Type B pancreatic cell (in vitro differentiated cells): ENCODE measurements around the gene SHF. TPM values are rescaled to one million over a fixed set of nuclear protein-coding genes. Genes with fewer than 3 reads are reported as not detected.

Source experiments
- DNase-seq: peaks from one replicate; pipeline ENCODE4 v3.0.0; 2021; ENCODE audit warnings: mixed read lengths; ENCODE audit not compliant: unreplicated experiment; ENCODE audit errors: extremely low spot score
- H3K27ac Mint-ChIP-seq: 2 replicates; pipeline ENCODE4 v1.8.0; 2021; ENCODE audit warnings: mild to moderate bottlenecking, mixed read lengths
- H3K27me3 Mint-ChIP-seq: 2 replicates; pipeline ENCODE4 v1.8.0; 2021; ENCODE audit warnings: mixed read lengths
- H3K36me3 Mint-ChIP-seq: 2 replicates; pipeline ENCODE4 v1.8.0; 2021; ENCODE audit warnings: mixed read lengths
- H3K4me1 Mint-ChIP-seq: one replicate; pipeline ENCODE4 v1.8.0; 2021; ENCODE audit warnings: mixed read lengths; ENCODE audit not compliant: unreplicated experiment
- H3K4me3 Mint-ChIP-seq: 2 replicates; pipeline ENCODE4 v1.8.0; 2021; ENCODE audit warnings: mild to moderate bottlenecking, mixed read lengths
- H3K9me3 Mint-ChIP-seq: 2 replicates; pipeline ENCODE4 v1.8.0; 2021; ENCODE audit warnings: mixed read lengths
- total RNA-seq: library from RNA; stranded (reverse); gene quantifications from 2 replicates; pipeline ENCODE4 v1.2.1, GENCODE V29; 2021; ENCODE audit warnings: low replicate concordance
- TF ChIP-seq, protein P1 (sequence below): fragments of 200-600 bp; sonication (generic); conservative IDR thresholded peaks from 2 replicates; pipeline ENCODE4 v1.5.0; 2021; ENCODE audit warnings: antibody characterized with exemption, mild to moderate bottlenecking

The SHF gene
- total RNA-seq, 1 donor from 2014 or later = 29.0 TPM

GRCh38 chr15:45179221-45179985, 8.4 kb downstream of the SHF start:
- no peak for DNase-seq
- H3K4me3 Mint-ChIP-seq = no peak overlapping the region
- H3K36me3 Mint-ChIP-seq = peaks cover 28% of the 10 kb centered on the region
- no peaks in the 10 kb centered on the region for H3K27me3 Mint-ChIP-seq
- no peaks in the 10 kb centered on the region for H3K9me3 Mint-ChIP-seq
- no peak overlapping the region for H3K27ac Mint-ChIP-seq
- H3K4me1 Mint-ChIP-seq = peaks cover 29% of the 10 kb centered on the region
- TF ChIP-seq, protein P1, sequence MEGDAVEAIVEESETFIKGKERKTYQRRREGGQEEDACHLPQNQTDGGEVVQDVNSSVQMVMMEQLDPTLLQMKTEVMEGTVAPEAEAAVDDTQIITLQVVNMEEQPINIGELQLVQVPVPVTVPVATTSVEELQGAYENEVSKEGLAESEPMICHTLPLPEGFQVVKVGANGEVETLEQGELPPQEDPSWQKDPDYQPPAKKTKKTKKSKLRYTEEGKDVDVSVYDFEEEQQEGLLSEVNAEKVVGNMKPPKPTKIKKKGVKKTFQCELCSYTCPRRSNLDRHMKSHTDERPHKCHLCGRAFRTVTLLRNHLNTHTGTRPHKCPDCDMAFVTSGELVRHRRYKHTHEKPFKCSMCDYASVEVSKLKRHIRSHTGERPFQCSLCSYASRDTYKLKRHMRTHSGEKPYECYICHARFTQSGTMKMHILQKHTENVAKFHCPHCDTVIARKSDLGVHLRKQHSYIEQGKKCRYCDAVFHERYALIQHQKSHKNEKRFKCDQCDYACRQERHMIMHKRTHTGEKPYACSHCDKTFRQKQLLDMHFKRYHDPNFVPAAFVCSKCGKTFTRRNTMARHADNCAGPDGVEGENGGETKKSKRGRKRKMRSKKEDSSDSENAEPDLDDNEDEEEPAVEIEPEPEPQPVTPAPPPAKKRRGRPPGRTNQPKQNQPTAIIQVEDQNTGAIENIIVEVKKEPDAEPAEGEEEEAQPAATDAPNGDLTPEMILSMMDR = peak; percentile 64

DNA sequence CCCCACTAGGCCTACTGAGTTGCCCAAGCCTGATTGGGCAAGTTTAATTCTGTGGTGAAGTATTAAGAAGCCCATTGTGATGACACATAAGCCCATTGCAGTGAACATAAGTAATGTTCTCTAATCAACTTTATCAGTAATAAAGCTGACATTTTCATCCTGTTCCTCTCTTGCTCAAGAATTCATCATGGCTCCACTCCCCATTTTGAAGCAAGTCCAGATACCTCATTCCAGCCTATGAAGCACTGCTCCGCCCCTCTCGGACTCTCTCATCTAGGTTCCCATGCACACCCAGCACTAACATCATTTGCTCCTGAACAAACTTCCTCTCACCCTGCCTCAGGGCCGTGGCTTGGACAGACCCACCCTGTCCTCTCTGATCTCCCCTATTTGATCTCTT, 10.5 kb downstream of the SHF start:
- DNase-seq = no peak
- H3K9me3 Mint-ChIP-seq = no peaks in the 10 kb centered on the region
- TF ChIP-seq, protein P1 = no peak
- H3K4me1 Mint-ChIP-seq = peaks cover 17% of the 10 kb centered on the region
- peaks cover 28% of the 10 kb centered on the region for H3K36me3 Mint-ChIP-seq
- no peak overlapping the region for H3K27ac Mint-ChIP-seq
- no peak overlapping the region for H3K4me3 Mint-ChIP-seq
- H3K27me3 Mint-ChIP-seq = no peaks in the 10 kb centered on the region

GRCh38 chr15:45174577-45174976, 13.2 kb downstream of the SHF start:
- H3K36me3 Mint-ChIP-seq = peaks cover 23% of the 10 kb centered on the region
- no peak overlapping the region for H3K27ac Mint-ChIP-seq
- TF ChIP-seq, protein P1 = no peak
- H3K4me1 Mint-ChIP-seq = peaks cover 4% of the 10 kb centered on the region
- H3K27me3 Mint-ChIP-seq = no peaks in the 10 kb centered on the region
- H3K4me3 Mint-ChIP-seq = no peak overlapping the region
- H3K9me3 Mint-ChIP-seq = no peaks in the 10 kb centered on the region
- no peak for DNase-seq

DNA sequence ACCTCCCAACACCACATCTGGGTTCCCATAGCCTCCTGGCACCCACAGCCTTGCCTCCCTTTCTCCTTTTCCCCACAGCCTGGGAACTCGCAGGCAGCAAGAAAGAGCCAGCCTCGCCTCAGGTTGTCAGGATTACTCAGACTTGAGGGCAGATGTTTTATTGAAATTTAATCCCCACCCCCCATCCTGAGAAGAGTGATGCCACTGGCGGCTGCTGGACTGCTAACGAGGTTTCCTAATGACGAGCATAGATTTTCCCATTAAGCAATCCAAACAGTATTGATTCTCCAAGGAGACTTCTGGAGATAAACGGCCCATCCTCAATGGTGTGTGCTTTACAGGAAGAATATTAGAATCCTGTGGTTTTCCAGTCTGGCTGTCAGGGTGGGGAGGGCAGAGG, 13.7 kb downstream of the SHF start:
- peaks cover 4% of the 10 kb centered on the region for H3K4me1 Mint-ChIP-seq
- H3K27me3 Mint-ChIP-seq = no peaks in the 10 kb centered on the region
- H3K36me3 Mint-ChIP-seq = peaks cover 23% of the 10 kb centered on the region
- TF ChIP-seq, protein P1 = no peak
- no peak for DNase-seq
- no peak overlapping the region for H3K4me3 Mint-ChIP-seq
- H3K27ac Mint-ChIP-seq = no peak overlapping the region
- H3K9me3 Mint-ChIP-seq = no peaks in the 10 kb centered on the region

GRCh38 chr15:45171912-45172311, 15.9 kb downstream of the SHF start:
- H3K36me3 Mint-ChIP-seq = peaks cover 14% of the 10 kb centered on the region
- no peak overlapping the region for H3K27ac Mint-ChIP-seq
- no peak for DNase-seq
- H3K27me3 Mint-ChIP-seq = no peaks in the 10 kb centered on the region
- H3K4me3 Mint-ChIP-seq = no peak overlapping the region
- no peaks in the 10 kb centered on the region for H3K9me3 Mint-ChIP-seq
- H3K4me1 Mint-ChIP-seq = peaks cover 4% of the 10 kb centered on the region
- TF ChIP-seq, protein P1 = no peak
